Thyroid gland (tissue), 4 donors: ENCODE data around the gene RANBP2.

Experiments used
- POLR2A ChIP-seq, 2 donors: fragments of 450-650 bp; IDR thresholded peaks; one replicate each; pipeline ENCODE4 v1.6.1; 2017; ENCODE audit warnings: antibody characterized with exemption in 2 of 2, mild to moderate bottlenecking in 2 of 2, moderate library complexity in 1 of 2
- TF ChIP-seq, protein P1 (sequence below), 6 experiments: fragments of 200-600 bp in 3 of 6; fragments of 450-650 bp in 3 of 6; sonication (generic) in 3 of 6; IDR thresholded peaks; one replicate each; pipeline ENCODE4 v1.5.1; 2016 to 2019; ENCODE audit warnings: antibody characterized with exemption in 6 of 6, mild to moderate bottlenecking in 2 of 6, inconsistent platforms in 1 of 6, moderate library complexity in 1 of 6

DNA sequence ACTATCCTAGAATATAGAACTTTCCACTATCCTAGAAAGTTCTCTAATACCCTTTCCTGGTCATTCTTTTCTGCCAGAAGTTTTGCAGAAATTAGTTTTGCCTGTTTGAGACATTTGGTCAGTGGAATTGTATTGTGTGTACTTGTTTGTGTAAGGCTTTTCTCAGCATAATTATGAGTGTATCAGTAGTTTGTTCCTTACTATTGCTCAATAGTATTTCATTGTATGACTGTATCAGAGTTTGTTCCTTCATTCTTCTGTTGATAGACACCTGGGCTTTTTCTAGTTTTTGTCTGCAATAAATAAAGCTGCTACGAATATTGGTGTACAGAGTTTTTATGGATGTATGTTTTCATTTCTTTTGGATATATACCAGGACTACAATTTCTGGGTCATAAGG lies 94.5 kb downstream of the RANBP2 start:
- TF ChIP-seq POLR2A (IDR thresholded peaks at IDR 0.05) = no peak
- TF ChIP-seq, protein P1, sequence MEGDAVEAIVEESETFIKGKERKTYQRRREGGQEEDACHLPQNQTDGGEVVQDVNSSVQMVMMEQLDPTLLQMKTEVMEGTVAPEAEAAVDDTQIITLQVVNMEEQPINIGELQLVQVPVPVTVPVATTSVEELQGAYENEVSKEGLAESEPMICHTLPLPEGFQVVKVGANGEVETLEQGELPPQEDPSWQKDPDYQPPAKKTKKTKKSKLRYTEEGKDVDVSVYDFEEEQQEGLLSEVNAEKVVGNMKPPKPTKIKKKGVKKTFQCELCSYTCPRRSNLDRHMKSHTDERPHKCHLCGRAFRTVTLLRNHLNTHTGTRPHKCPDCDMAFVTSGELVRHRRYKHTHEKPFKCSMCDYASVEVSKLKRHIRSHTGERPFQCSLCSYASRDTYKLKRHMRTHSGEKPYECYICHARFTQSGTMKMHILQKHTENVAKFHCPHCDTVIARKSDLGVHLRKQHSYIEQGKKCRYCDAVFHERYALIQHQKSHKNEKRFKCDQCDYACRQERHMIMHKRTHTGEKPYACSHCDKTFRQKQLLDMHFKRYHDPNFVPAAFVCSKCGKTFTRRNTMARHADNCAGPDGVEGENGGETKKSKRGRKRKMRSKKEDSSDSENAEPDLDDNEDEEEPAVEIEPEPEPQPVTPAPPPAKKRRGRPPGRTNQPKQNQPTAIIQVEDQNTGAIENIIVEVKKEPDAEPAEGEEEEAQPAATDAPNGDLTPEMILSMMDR (IDR thresholded peaks at IDR 0.05) = no peak
